ENCODE results near the gene AIM2. TPM values are rescaled to one million over a fixed set of nuclear protein-coding genes. Genes with fewer than 3 reads are reported as not detected.

The AIM2 gene
- total and polyA plus RNA-seq, 10 of the 15 experiments (the other 5 are each of a cell fraction or from before 2014, with no cell fraction given): 7.9 to 35.7 (median 12.8) TPM

GRCh38 chr1:159092036-159092760 is 15.6 kb upstream of the AIM2 start:
- intact Hi-C loops (cut with micrococcal nuclease; ENCODE audit: unreplicated experiment): no loop called here
- H3K9me3 ChIP-seq (replicated peaks; ENCODE audit: control insufficient read depth, insufficient read depth, low read length): no peaks in the 10 kb centered on the region
- RAD21 ChIA-PET (ENCODE audit: unreplicated experiment): no interaction called here
- no peak for FAIRE-seq
- no peaks in the 10 kb centered on the region for H4K20me1 ChIP-seq (ENCODE audit: control insufficient read depth, insufficient read depth)
- TF ChIP-seq ETV6 (conservative IDR thresholded peaks at IDR 0.05 in 1 of 2, IDR thresholded peaks at IDR 0.05 in 1 of 2; ENCODE audit: borderline replicate concordance in 1 of 2, low read depth in 1 of 2) (no peak), PAX5 (IDR thresholded peaks at IDR 0.05; ENCODE audit: borderline replicate concordance, low read depth, low read length) (no peak), EGR1 (IDR thresholded peaks at IDR 0.05; ENCODE audit: borderline replicate concordance in 1 of 2, low read depth in 2 of 2, low read length in 2 of 2) (no peak), USF2 (IDR thresholded peaks at IDR 0.05; ENCODE audit: borderline replicate concordance, low read depth, low read length) (no peak), MTA2 (IDR thresholded peaks at IDR 0.05; ENCODE audit: low read depth) (no peak), HSF1 (IDR thresholded peaks at IDR 0.05; ENCODE audit: low read depth, low read length) (no peak), CREM (IDR thresholded peaks at IDR 0.05; ENCODE audit: low read depth) (no peak)
- POLR2A ChIA-PET: no interaction called here
- no peaks in the 10 kb centered on the region for H3K79me2 ChIP-seq (ENCODE audit: control insufficient read depth, insufficient read depth, low read length)
- no peak overlapping the region for H3K9ac ChIP-seq (ENCODE audit: control insufficient read depth, insufficient read depth, low read length)
- H3K36me3 ChIP-seq (ENCODE audit: control insufficient read depth in 2 of 2, insufficient read depth in 2 of 2, low read length in 1 of 2): no peaks in the 10 kb centered on the region
- SMC1A ChIA-PET (ENCODE audit: uncharacterized antibody, unreplicated experiment): no interaction called here
- BruUV-seq (replicated peaks): no TSS peak
- H3K27ac ChIP-seq (ENCODE audit: control insufficient read depth, insufficient read depth): no peak overlapping the region
- no peak overlapping the region for H2AFZ ChIP-seq (ENCODE audit: control insufficient read depth, low read depth, low read length)
- CTCF ChIA-PET: interaction anchor here (1.4 to 1.5 kb wide), 2 partner anchors 24 to 40 kb away, joined by 4 read pairs; no protein-coding TSS in a partner anchor
- WGBS (ENCODE audit: insufficient coverage, insufficient replicate concordance, low lambda C conversion rate, missing lambda C conversion rate): 73% methylated on average over 3 of the region's 3 CpGs
- H3K4me2 ChIP-seq (ENCODE audit: control insufficient read depth, insufficient read depth): no peak overlapping the region
- no peak overlapping the region for H3K4me3 ChIP-seq
- peaks cover 2 to 4% of the 10 kb centered on the region in 2 experiments; a peak in 1 of 4 replicates for H3K27me3 ChIP-seq (replicated peaks in 1 of 2; ENCODE audit: control insufficient read depth in 2 of 2, insufficient read depth in 2 of 2, low read length in 1 of 2)
- no peak for DNase-seq (ENCODE audit: low read depth, low spot score)
- no peak for ATAC-seq
- no peaks in the 10 kb centered on the region for H3K4me1 ChIP-seq (ENCODE audit: control insufficient read depth, insufficient read depth, low read length)
- in situ Hi-C loops (cut with MboI): no loop called here

Data from GM12878 (cell line).